ENCODE results near the gene USP48.
"Not testable (repeated sequence)": the region's sequence is repeated elsewhere in the genome, so short reads cannot be mapped to it uniquely, and the experiment has no call there.

The USP48 gene

GRCh38 chr1:21774835-21775549 is 8.0 kb downstream of the USP48 start:
- DNase-seq (ENCODE audit: low read depth, low spot score), result no peak

- no peak for DNase-seq (ENCODE audit: low read depth, low spot score)
Measured at GRCh38 chr1:21773585-21773984, 9.4 kb downstream of the USP48 start.

DNA sequence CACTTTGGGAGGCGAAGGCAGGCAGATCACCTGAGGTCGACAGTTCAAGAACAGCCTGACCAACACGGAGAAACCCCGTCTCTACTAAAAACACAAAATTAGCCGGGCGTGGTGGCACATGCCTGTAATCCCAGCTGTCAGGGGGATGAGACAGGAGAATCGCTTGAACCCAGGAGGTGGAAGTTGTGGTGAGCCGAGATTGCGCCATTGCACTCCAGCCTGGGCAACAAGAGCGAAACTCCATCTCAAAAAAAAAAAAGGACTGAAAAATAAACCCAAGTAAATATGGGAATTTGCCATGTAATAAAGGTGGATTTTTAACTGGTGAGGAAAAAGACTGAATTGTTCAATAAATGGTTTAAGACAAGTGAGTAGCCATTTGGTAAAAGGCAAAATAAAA is 11.3 kb downstream of the USP48 start:
- DNase-seq (ENCODE audit: low read depth, low spot score), result not testable (repeated sequence)

DNA sequence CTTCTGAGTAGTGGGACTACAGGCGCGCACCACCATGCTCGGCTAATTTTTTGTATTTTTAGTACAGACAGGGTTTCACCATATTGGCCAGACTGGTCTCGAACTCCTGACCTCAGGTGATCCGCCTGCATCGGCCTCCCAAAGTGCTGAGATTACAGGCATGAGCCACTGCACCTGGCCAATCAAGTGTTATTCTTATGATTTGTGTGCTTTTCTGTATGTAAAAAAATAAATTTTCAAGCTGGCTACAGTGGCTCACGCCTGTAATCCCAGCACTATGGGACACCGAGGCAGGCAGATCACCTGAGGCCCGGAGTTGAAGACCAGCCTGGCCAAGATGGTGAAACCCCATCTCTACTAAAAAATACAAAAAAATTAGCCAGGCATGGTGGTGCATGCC is 12.3 kb downstream of the USP48 start:
- DNase-seq (ENCODE audit: low read depth, low spot score), result not testable (repeated sequence)

DNA sequence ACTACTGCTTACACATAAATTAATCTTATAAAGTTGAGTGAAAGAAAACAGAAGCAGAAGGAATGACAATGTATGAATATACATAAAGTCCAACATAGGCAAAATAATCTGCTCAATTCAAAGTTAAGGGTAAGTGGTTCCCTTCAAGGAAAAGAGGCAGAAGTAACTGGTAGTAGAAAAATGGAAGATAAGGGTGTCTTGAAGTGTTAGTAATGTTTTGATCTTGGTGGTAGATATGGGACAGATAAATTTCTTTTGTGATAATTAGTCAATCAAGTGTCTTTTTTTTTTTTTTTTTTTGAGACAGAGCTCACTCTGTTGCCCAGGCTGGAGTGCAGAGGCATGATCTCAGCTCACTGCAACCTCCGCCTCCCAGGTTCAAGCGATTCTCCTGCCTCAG is 12.7 kb downstream of the USP48 start:
- no peak for DNase-seq (ENCODE audit: low read depth, low spot score)

DNA sequence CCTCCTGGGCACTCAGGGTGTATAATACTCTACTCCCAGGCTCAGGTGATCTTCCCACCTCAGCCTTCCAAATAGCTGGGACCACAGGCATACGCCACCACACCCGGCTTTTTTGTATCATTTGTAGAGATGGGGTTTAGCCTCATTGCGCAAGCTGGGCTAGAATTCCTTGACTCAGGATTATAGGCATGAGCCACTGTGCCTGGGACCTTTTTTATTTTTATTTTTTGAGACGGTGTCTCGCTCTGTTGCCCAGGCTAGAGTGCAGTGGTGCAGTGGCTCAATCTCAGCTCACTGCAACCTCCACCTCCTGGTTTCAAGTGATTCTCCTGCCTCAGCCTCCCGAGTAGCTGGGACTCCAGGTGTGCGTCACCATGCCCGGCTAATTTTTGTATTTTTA is 15.8 kb downstream of the USP48 start:
- not testable (repeated sequence) for DNase-seq (ENCODE audit: low read depth, low spot score)

DNA sequence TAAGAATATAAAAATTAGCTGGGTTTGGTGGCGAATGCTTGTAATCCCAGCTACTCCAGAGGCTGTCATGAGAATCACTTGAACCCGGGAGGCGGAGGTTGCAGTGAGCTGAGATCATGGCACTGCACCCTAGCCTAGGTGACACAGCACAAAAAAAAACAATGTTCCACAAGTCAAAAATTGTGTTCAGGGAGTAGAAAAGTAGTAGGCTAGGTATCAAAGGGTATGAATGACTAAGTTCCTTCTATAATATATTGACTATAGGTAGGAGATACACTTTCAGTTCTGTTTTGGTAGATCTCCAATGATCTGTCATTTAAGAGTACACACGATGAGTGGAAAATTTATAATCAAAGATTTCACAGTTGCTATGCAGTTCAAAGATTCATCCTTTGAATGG is 16.7 kb downstream of the USP48 start:
- no peak for DNase-seq (ENCODE audit: low read depth, low spot score)

GRCh38 chr1:21764615-21765423 is 18.1 kb downstream of the USP48 start:
- DNase-seq (ENCODE audit: low read depth, low spot score), result no peak

DNA sequence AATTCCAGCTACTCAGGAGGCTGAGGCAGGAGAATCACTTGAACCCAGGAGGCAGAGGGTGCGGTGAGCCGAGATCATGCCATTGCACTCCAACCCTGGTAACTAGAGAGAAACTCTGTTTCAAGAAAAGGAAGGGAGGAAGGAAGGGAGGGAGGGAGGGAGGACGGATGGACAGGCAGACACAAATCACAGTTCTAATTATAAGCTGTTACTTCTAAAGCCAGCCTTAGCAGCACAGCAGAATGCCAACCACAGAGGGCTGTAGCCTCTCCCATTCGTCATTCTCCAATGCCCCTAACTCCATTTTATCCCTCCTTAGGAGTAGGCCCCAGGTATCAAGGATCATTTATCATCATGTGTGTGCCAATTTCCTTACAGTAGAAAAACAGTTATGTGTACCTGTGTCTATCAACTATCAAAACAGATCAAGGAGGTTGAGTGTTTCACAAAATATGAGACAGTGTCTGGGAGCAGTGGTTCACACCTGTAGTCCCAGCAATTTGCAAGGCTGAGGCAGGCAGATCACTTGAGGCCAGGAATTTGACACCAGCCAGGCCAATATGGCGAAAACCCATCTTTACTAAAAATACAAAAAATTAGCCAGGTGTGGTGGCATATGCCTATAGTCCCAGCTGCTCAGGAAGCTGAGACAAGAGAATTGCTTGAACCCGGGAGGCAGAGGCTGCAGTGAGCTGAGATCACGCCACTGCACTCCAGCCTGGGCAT is 19.1 kb downstream of the USP48 start:
- no peak for DNase-seq (ENCODE audit: low read depth, low spot score)

DNA sequence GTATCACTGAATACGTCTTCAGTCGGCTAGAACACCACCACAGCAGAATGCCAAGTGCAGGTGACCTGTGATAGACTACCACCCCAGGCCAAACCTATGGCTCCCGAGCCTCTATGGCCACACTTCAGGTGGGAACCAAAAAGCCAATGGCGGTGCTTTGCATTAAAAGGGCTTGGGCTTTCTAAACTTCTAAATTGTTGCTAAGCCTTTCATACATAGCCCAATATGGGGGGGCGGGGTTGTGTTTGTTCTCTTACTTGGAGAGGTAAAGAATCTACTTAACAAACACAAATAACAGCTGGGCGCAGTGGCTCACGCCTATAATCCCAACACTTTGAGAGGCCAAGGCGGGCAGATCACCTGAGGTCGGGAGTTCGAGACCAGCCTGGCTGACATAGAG is 19.7 kb downstream of the USP48 start:
- DNase-seq (ENCODE audit: low read depth, low spot score), result no peak

DNA sequence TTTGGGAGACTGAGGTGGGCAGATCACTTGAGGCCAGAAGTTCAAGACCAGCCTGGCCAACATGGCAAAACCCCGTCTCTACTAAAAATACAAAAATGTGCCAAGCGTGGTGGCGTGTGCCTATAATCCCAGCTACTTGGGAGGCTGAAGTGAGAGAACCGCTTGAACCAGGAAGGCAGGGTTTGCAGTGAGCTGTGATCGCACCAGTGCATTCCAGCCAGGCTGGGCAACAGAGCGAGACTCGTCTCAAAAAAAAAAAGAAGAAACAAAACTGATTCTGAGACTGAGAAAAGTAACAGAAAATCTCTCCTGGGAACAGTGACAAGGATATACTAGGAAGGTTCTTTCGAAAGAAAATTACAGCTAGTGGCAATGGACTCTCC is 20.9 kb downstream of the USP48 start:
- DNase-seq (ENCODE audit: low read depth, low spot score), result no peak

GRCh38 chr1:21761052-21761451 is 21.9 kb downstream of the USP48 start:
- DNase-seq (ENCODE audit: low read depth, low spot score), result no peak

- no peak for DNase-seq (ENCODE audit: low read depth, low spot score)
Measured at GRCh38 chr1:21759818-21760217, 23.1 kb downstream of the USP48 start.

GRCh38 chr1:21759182-21759581 is 23.8 kb downstream of the USP48 start:
- DNase-seq (ENCODE audit: low read depth, low spot score), result no peak

DNA sequence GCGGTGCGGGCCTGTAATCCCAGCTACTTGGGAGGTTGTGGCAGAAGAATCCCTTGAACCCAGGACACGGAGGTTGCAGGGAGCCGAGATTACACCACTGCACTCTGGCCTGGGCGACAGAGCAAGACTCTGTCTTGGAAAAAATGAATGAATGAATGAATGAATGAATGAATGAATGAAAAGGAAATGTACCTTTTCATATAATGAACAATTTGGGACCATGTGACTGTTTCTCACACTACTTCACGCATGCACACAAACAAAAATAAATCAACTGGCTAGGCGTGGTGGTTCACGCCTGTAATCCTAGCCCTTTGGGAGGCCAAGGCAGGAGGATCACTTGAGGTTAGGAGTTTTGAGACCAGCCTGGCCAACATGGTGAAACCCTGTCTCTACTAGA is 24.3 kb downstream of the USP48 start:
- DNase-seq (ENCODE audit: low read depth, low spot score), result no peak

- no peak for DNase-seq (ENCODE audit: low read depth, low spot score)
Measured at GRCh38 chr1:21756393-21757089, 26.4 kb downstream of the USP48 start.

GRCh38 chr1:21755067-21755466 is 27.9 kb downstream of the USP48 start:
- DNase-seq (ENCODE audit: low read depth, low spot score), result no peak

DNA sequence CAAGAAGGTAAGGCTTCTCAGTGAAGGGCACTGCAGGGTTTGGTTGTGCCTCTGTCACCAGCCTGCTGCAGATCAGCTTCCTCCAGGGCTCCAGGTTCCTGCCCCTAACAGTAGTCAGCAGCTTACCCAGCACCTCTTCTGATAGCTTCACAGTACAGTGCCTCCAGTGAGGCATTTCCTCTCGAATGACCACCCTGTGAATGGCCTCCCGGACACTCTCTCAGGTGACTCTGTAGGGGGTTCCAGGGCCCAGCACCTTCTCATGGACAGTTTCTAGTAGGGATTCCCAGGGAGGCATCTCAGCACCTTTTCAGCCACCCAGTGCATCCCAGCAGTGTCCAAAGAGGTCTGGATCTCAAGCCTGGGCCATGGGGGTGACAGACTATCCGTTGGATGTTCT is 28.4 kb downstream of the USP48 start:
- no peak for DNase-seq (ENCODE audit: low read depth, low spot score)

GRCh38 chr1:21752186-21752585 is 30.8 kb downstream of the USP48 start:
- DNase-seq (ENCODE audit: low read depth, low spot score), result no peak

- DNase-seq (ENCODE audit: low read depth, low spot score), result no peak
Measured at GRCh38 chr1:21751281-21751680, 31.7 kb downstream of the USP48 start.

GRCh38 chr1:21750841-21751240 is 32.1 kb downstream of the USP48 start:
- no peak for DNase-seq (ENCODE audit: low read depth, low spot score)
